ENCODE measurements around the gene MBOAT1.
"Not testable (repeated sequence)": the region's sequence is repeated elsewhere in the genome, so short reads cannot be mapped to it uniquely, and the experiment has no call there.

MBOAT1 gene

DNA sequence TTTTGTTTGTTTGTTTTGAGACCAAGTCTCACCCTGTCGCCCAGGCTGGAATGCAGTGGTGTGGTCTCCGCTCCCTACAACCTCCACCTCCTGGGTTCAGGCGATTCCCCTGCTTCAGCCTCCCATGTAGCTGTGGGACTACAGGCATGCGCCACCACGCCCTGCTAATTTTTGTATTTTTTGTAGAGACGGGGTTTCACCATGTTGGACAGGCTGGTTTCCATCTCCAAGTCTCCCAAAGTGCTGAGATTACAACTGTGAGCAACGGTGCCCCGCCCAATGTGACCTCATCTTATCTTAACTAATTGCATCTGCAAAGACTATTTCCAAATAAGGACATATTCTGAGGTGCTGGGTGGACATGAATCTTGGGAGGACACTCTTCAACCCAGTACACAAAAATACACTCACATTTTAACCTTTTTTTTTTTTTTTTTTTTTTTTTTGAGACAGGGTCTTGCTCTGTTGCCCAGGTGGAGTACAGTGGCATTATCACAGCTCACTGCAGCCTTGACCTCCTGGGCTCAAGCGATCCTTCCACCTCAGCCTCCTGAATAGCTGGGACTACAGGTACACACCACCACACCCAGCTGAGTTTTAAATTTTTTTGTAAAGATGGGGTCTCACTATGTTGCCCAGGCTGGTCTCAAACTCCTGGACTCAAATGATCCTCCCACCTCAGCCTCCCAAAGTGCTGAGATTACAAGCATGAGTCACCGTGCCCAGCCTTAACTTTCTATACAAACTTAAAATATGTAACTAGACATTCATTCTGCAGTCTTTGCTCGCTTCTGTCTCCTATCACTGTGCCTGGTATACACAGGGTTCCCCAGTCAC lies 72.9 kb downstream of the MBOAT1 start:
- not testable (repeated sequence) for DNase-seq; H2BK120ac ChIP-seq (ENCODE audit: low read depth, low read length); H3K36me3 ChIP-seq (ENCODE audit: control insufficient read depth in 1 of 2, insufficient read depth in 2 of 2, low read depth in 1 of 2, low read length in 2 of 2); H3K79me1 ChIP-seq (replicated peaks; ENCODE audit: low read length, poor library complexity, severe bottlenecking); H3K4me2 ChIP-seq (ENCODE audit: low read length, poor library complexity, severe bottlenecking); H2AFZ ChIP-seq (ENCODE audit: low read depth, low read length); H2AK5ac ChIP-seq (ENCODE audit: low read length, severe bottlenecking); H3K4ac ChIP-seq (ENCODE audit: low read depth in 1 of 2, low read length in 2 of 2); H3K4me3 ChIP-seq (ENCODE audit: insufficient read depth in 1 of 2, low read depth in 1 of 2, low read length in 2 of 2); H2BK5ac ChIP-seq (ENCODE audit: low read depth, low read length, poor library complexity, severe bottlenecking); H4K8ac ChIP-seq (ENCODE audit: low read length); H2BK12ac ChIP-seq (ENCODE audit: low read length in 2 of 2); H3K9me3 ChIP-seq (ENCODE audit: control insufficient read depth, low read length); H3K27ac ChIP-seq (ENCODE audit: low read length, poor library complexity, severe bottlenecking); H3K4me1 ChIP-seq (ENCODE audit: control insufficient read depth, insufficient read depth, low read depth, low read length); H4K91ac ChIP-seq (ENCODE audit: low read length); H3K18ac ChIP-seq (ENCODE audit: low read depth in 1 of 2, low read length in 2 of 2); H3K27me3 ChIP-seq (ENCODE audit: control insufficient read depth in 1 of 2, insufficient read depth in 1 of 2, low read length in 2 of 2); H3K9ac ChIP-seq (ENCODE audit: low read length); H3K23ac ChIP-seq (ENCODE audit: low read length in 2 of 2); H3K14ac ChIP-seq (ENCODE audit: low read length in 2 of 2); H2BK15ac ChIP-seq (ENCODE audit: low read depth, poor library complexity, severe bottlenecking)
- 93% methylated on average over 9 of the region's 11 CpGs for WGBS

- DNase-seq: no peak
- H3K79me1 ChIP-seq (replicated peaks; ENCODE audit: low read length, poor library complexity, severe bottlenecking): peaks cover 2% of the 10 kb centered on the region
- H2BK5ac ChIP-seq (ENCODE audit: low read depth, low read length, poor library complexity, severe bottlenecking): no peak overlapping the region
- H4K8ac ChIP-seq (ENCODE audit: low read length): no peak overlapping the region
- no peak overlapping the region for H2BK120ac ChIP-seq (ENCODE audit: low read depth, low read length)
- H2AK5ac ChIP-seq (ENCODE audit: low read length, severe bottlenecking): no peak overlapping the region
- no peak overlapping the region for H3K27ac ChIP-seq (ENCODE audit: low read length, poor library complexity, severe bottlenecking)
- H3K36me3 ChIP-seq (ENCODE audit: control insufficient read depth in 1 of 2, insufficient read depth in 2 of 2, low read depth in 1 of 2, low read length in 2 of 2): no peaks in the 10 kb centered on the region
- no peaks in the 10 kb centered on the region for H3K4me1 ChIP-seq (ENCODE audit: control insufficient read depth, insufficient read depth, low read depth, low read length)
- WGBS: 60% methylated on average over 2 of the region's 4 CpGs
- H3K23ac ChIP-seq (ENCODE audit: low read length in 2 of 2): no peak overlapping the region
- no peak overlapping the region for H3K4me3 ChIP-seq (ENCODE audit: insufficient read depth in 1 of 2, low read depth in 1 of 2, low read length in 2 of 2)
- no peak overlapping the region for H3K4me2 ChIP-seq (ENCODE audit: low read length, poor library complexity, severe bottlenecking)
- no peaks in the 10 kb centered on the region for H3K9me3 ChIP-seq (ENCODE audit: control insufficient read depth, low read length)
- no peak overlapping the region for H2BK12ac ChIP-seq (ENCODE audit: low read length in 2 of 2)
- no peak overlapping the region for H3K18ac ChIP-seq (ENCODE audit: low read depth in 1 of 2, low read length in 2 of 2)
- H3K27me3 ChIP-seq (ENCODE audit: control insufficient read depth in 1 of 2, insufficient read depth in 1 of 2, low read length in 2 of 2): no peaks in the 10 kb centered on the region
- H4K91ac ChIP-seq (ENCODE audit: low read length): no peak overlapping the region
- H3K14ac ChIP-seq (ENCODE audit: low read length in 2 of 2): no peak overlapping the region
- no peak overlapping the region for H2BK15ac ChIP-seq (ENCODE audit: low read depth, poor library complexity, severe bottlenecking)
- H3K9ac ChIP-seq (ENCODE audit: low read length): no peak overlapping the region
- H2AFZ ChIP-seq (ENCODE audit: low read depth, low read length): no peak overlapping the region
- H3K4ac ChIP-seq (ENCODE audit: low read depth in 1 of 2, low read length in 2 of 2): no peak overlapping the region
Observed at GRCh38 chr6:20137837-20138236, 74.4 kb downstream of the MBOAT1 start.

GRCh38 chr6:20137240-20137639 lies 75.0 kb downstream of the MBOAT1 start:
- Histone ChIP-seq H3K18ac (ENCODE audit: low read depth in 1 of 2, low read length in 2 of 2) (no peak overlapping the region), H3K27me3 (ENCODE audit: control insufficient read depth in 1 of 2, insufficient read depth in 1 of 2, low read length in 2 of 2) (no peaks in the 10 kb centered on the region), H4K91ac (ENCODE audit: low read length) (no peak overlapping the region), H3K9me3 (ENCODE audit: control insufficient read depth, low read length) (no peaks in the 10 kb centered on the region), H3K4me2 (ENCODE audit: low read length, poor library complexity, severe bottlenecking) (no peak overlapping the region), H3K23ac (ENCODE audit: low read length in 2 of 2) (no peak overlapping the region), H2BK12ac (ENCODE audit: low read length in 2 of 2) (no peak overlapping the region), H3K4me1 (ENCODE audit: control insufficient read depth, insufficient read depth, low read depth, low read length) (no peaks in the 10 kb centered on the region), H3K4me3 (ENCODE audit: insufficient read depth in 1 of 2, low read depth in 1 of 2, low read length in 2 of 2) (no peak overlapping the region), H4K8ac (ENCODE audit: low read length) (no peak overlapping the region), H3K79me1 (replicated peaks; ENCODE audit: low read length, poor library complexity, severe bottlenecking) (peaks cover 2% of the 10 kb centered on the region), H3K14ac (ENCODE audit: low read length in 2 of 2) (no peak overlapping the region), H2AK5ac (ENCODE audit: low read length, severe bottlenecking) (no peak overlapping the region), H2BK15ac (ENCODE audit: low read depth, poor library complexity, severe bottlenecking) (no peak overlapping the region), H3K9ac (ENCODE audit: low read length) (no peak overlapping the region), H3K27ac (ENCODE audit: low read length, poor library complexity, severe bottlenecking) (no peak overlapping the region), H2AFZ (ENCODE audit: low read depth, low read length) (no peak overlapping the region), H3K36me3 (ENCODE audit: control insufficient read depth in 1 of 2, insufficient read depth in 2 of 2, low read depth in 1 of 2, low read length in 2 of 2) (no peaks in the 10 kb centered on the region), H3K4ac (ENCODE audit: low read depth in 1 of 2, low read length in 2 of 2) (no peak overlapping the region), H2BK5ac (ENCODE audit: low read depth, low read length, poor library complexity, severe bottlenecking) (no peak overlapping the region), H2BK120ac (ENCODE audit: low read depth, low read length) (no peak overlapping the region)
- WGBS: 79% methylated on average over 2 of the region's 3 CpGs
- no peak for DNase-seq

DNA sequence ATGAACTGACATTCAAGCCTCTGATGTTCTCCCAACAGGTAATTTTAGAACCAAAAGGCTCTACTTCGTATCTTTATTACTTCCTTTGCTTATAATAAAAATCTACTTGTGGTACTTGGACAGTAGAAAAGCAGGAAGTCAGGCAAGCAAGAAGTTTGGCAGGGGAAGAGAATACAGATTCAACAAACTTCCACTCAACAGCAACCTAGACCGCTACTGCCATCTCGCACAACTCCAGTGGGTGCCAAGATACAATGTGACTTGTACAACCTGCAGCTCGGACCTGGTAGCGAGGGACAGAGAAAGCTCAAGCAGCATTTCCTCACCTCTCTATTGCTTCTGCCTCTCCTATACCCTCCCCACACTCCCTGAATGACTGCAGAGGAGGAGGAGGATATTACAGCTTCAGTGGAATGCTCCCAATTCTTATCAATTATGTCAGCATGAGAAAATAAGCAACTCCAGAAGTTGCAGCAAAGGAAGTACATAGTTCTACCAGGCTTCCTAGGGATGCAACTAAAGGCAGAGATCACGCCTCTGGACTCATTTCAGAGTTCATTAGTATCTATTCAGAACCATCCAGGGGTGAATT lies 76.5 kb downstream of the MBOAT1 start:
- 100% methylated on average over 4 of the region's 6 CpGs for WGBS
- no peak overlapping the region for H3K9ac ChIP-seq (ENCODE audit: low read length)
- H2BK120ac ChIP-seq (ENCODE audit: low read depth, low read length): no peak overlapping the region
- H3K9me3 ChIP-seq (ENCODE audit: control insufficient read depth, low read length): no peaks in the 10 kb centered on the region
- no peak overlapping the region for H2AK5ac ChIP-seq (ENCODE audit: low read length, severe bottlenecking)
- no peak overlapping the region for H2AFZ ChIP-seq (ENCODE audit: low read depth, low read length)
- H3K79me1 ChIP-seq (replicated peaks; ENCODE audit: low read length, poor library complexity, severe bottlenecking): peaks cover 2% of the 10 kb centered on the region
- no peak overlapping the region for H3K23ac ChIP-seq (ENCODE audit: low read length in 2 of 2)
- no peaks in the 10 kb centered on the region for H3K36me3 ChIP-seq (ENCODE audit: control insufficient read depth in 1 of 2, insufficient read depth in 2 of 2, low read depth in 1 of 2, low read length in 2 of 2)
- H2BK15ac ChIP-seq (ENCODE audit: low read depth, poor library complexity, severe bottlenecking): no peak overlapping the region
- H4K8ac ChIP-seq (ENCODE audit: low read length): no peak overlapping the region
- no peak overlapping the region for H2BK5ac ChIP-seq (ENCODE audit: low read depth, low read length, poor library complexity, severe bottlenecking)
- no peaks in the 10 kb centered on the region for H3K4me1 ChIP-seq (ENCODE audit: control insufficient read depth, insufficient read depth, low read depth, low read length)
- H3K27me3 ChIP-seq (ENCODE audit: control insufficient read depth in 1 of 2, insufficient read depth in 1 of 2, low read length in 2 of 2): no peaks in the 10 kb centered on the region
- no peak overlapping the region for H3K4me3 ChIP-seq (ENCODE audit: insufficient read depth in 1 of 2, low read depth in 1 of 2, low read length in 2 of 2)
- no peak overlapping the region for H4K91ac ChIP-seq (ENCODE audit: low read length)
- DNase-seq: no peak
- no peak overlapping the region for H3K18ac ChIP-seq (ENCODE audit: low read depth in 1 of 2, low read length in 2 of 2)
- no peak overlapping the region for H3K14ac ChIP-seq (ENCODE audit: low read length in 2 of 2)
- H3K27ac ChIP-seq (ENCODE audit: low read length, poor library complexity, severe bottlenecking): no peak overlapping the region
- H2BK12ac ChIP-seq (ENCODE audit: low read length in 2 of 2): no peak overlapping the region
- H3K4ac ChIP-seq (ENCODE audit: low read depth in 1 of 2, low read length in 2 of 2): no peak overlapping the region
- no peak overlapping the region for H3K4me2 ChIP-seq (ENCODE audit: low read length, poor library complexity, severe bottlenecking)

All from mesenchymal stem cell (in vitro differentiated cells and primary cell).